Measurements from ENCODE around the gene CEP97.

Gene CEP97

GRCh38 chr3:101816215-101817149 is 92.1 kb downstream of the CEP97 start:
- DNase-seq (ENCODE audit: low read depth, low spot score) = no peak

GRCh38 chr3:101817992-101818391 is 93.6 kb downstream of the CEP97 start:
- DNase-seq (ENCODE audit: low read depth, low spot score) = no peak

DNA sequence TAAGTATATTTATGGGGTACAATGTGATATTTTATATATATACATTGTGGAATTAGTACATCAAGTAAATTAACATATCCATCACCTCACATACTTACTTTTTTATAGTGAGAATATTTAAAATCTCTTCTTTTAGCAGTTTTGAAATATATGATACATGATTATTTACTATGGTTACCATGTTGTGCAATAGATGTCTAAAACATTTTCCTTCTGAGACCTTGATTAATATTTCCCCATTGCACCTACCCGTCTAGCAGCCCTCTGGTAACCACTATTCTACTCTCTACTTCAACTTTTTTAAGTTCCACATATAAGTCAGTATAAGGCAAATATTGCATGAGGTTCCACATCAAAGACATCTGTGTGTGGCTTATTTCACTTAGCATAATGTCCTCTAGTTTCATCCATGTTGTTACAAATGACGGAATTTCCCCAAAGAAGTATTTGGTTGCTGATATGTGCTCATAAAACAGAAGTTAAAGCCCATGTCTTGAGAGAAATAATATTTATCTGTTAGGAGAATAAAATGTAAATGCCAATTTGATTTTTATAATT is 95.3 kb downstream of the CEP97 start:
- no peak for DNase-seq (ENCODE audit: low read depth, low spot score)
